H1 (cell line): Measurements from ENCODE around the gene CHD5. TPM values are rescaled to one million over a fixed set of nuclear protein-coding genes. Genes with fewer than 3 reads are reported as not detected.

Experiments
- CTCF ChIA-PET: fragments of 300-600 bp; sonication (Branson Sonifier 250); formaldehyde crosslinking; loops from one replicate; lab custom pipeline; 2021; ENCODE audit not compliant: partially characterized antibody; lab: Charles Lee
- POLR2A ChIA-PET: fragments of 300-600 bp; sonication (Branson Sonifier 250); formaldehyde crosslinking; loops from one replicate; lab custom pipeline; 2021; ENCODE audit warnings: inconsistent platforms; ENCODE audit not compliant: partially characterized antibody; lab: Charles Lee
- DNase-seq, 2 experiments: peaks; one replicate each; pipeline versions ENCODE4 v3.0.0 to v3.0.0-alpha.2; 2010 to 2022; ENCODE audit warnings: low spot score in 2 of 2, low read depth in 1 of 2, mixed read lengths in 1 of 2
- FAIRE-seq: peaks from 2 replicates; lab custom pipeline; 2011; peaks lifted over from hg19 to GRCh38; lab: Jason Lieb, UNC
- H2AFZ ChIP-seq: 2 replicates; pipeline ENCODE4 v1.8.1; 2012; ENCODE audit warnings: low read length, inconsistent platforms
- H2AK5ac ChIP-seq: 2 replicates; pipeline ENCODE4 v1.6.1; 2013; ENCODE audit warnings: low read depth, low read length
- H2BK120ac ChIP-seq: replicated peaks from 2 replicates; pipeline ENCODE3; 2013; ENCODE audit warnings: low read depth, low read length, inconsistent platforms
- H2BK12ac ChIP-seq: 2 replicates; pipeline ENCODE4 v1.6.1; 2013; ENCODE audit warnings: low read depth, low read length
- H2BK15ac ChIP-seq: 2 replicates; pipeline ENCODE4 v1.6.1; 2013; ENCODE audit warnings: low read length
- H2BK20ac ChIP-seq: 2 replicates; pipeline ENCODE4 v1.6.1; 2013; ENCODE audit warnings: low read length
- H2BK5ac ChIP-seq: 2 replicates; pipeline ENCODE4 v1.6.1; 2013; ENCODE audit warnings: low read depth, low read length
- H3K14ac ChIP-seq: 2 replicates; pipeline ENCODE4 v1.6.1; 2013; ENCODE audit warnings: inconsistent platforms; ENCODE audit not compliant: insufficient read length
- H3K18ac ChIP-seq: 2 replicates; pipeline ENCODE4 v1.6.1; 2013; ENCODE audit warnings: low read length; ENCODE audit errors: extremely low read depth
- H3K23ac ChIP-seq: 2 replicates; pipeline ENCODE4 v1.6.1; 2013; ENCODE audit warnings: inconsistent platforms; ENCODE audit not compliant: insufficient read length
- H3K23me2 ChIP-seq: 2 replicates; pipeline ENCODE4 v1.6.1; 2013; ENCODE audit warnings: low read depth, low read length
- H3K27ac ChIP-seq: 2 replicates; pipeline ENCODE4 v1.6.1; 2011; ENCODE audit warnings: low read depth, low read length, inconsistent platforms
- H3K27me3 ChIP-seq, 4 experiments: replicated peaks in 1 of 4; 1 replicate in 1 of 4; 2 replicates in 3 of 4; pipeline versions ENCODE4 v1.6.1 to v1.8.1; 2011 to 2013; ENCODE audit warnings: low read length in 3 of 4, mild to moderate bottlenecking in 3 of 4, inconsistent platforms in 2 of 4, mixed read lengths in 2 of 4, moderate library complexity in 1 of 4; ENCODE audit not compliant: control insufficient read depth in 3 of 4, insufficient read depth in 3 of 4; ENCODE audit errors: extremely low read depth in 1 of 4
- H3K36me3 ChIP-seq, 4 experiments: 2 replicates each; pipeline versions ENCODE4 v1.6.1 to v1.8.1; 2011 to 2013; ENCODE audit warnings: mild to moderate bottlenecking in 4 of 4, low read length in 3 of 4, moderate library complexity in 2 of 4, control low read depth in 1 of 4, inconsistent platforms in 1 of 4; ENCODE audit not compliant: insufficient read depth in 4 of 4, control insufficient read depth in 2 of 4
- H3K4ac ChIP-seq: replicated peaks from 2 replicates; pipeline ENCODE3; 2013; ENCODE audit warnings: low read length, low read depth, mixed read lengths, inconsistent platforms; ENCODE audit not compliant: insufficient read length
- H3K4me1 ChIP-seq, 4 experiments: replicated peaks in 1 of 4; 1 replicate in 1 of 4; 2 replicates in 3 of 4; pipeline versions ENCODE4 v1.6.1 to v1.8.1; 2011 to 2013; ENCODE audit warnings: low read length in 3 of 4, inconsistent platforms in 2 of 4, mixed read lengths in 1 of 4; ENCODE audit not compliant: insufficient read depth in 4 of 4, control insufficient read depth in 3 of 4
- H3K4me2 ChIP-seq, 2 experiments: 2 replicates each; pipeline versions ENCODE4 v1.6.1 to v1.8.1; 2011 to 2013; ENCODE audit warnings: low read depth in 2 of 2, low read length in 2 of 2, control low read depth in 1 of 2, inconsistent platforms in 1 of 2, mild to moderate bottlenecking in 1 of 2; ENCODE audit not compliant: insufficient read depth in 1 of 2
- H3K4me3 ChIP-seq, 4 experiments: fragments of 200-600, 300-600 bp in 1 of 4; sonication (generic), shearing (Covaris generic), sonication (Bioruptor Twin) in 1 of 4; 2 replicates each; pipeline versions ENCODE4 v1.5.1 to v1.8.1; 2011 to 2016; ENCODE audit warnings: low read length in 4 of 4, low read depth in 3 of 4, control low read depth in 2 of 4, inconsistent platforms in 2 of 4, mild to moderate bottlenecking in 2 of 4, mixed read lengths in 1 of 4, moderate library complexity in 1 of 4; ENCODE audit not compliant: insufficient read depth in 2 of 4; ENCODE audit errors: extremely low read depth in 1 of 4
- H3K56ac ChIP-seq: replicated peaks from 2 replicates; pipeline ENCODE3; 2013; ENCODE audit warnings: low read depth, mild to moderate bottlenecking, mixed read lengths, low read length, inconsistent platforms; ENCODE audit not compliant: insufficient read length
- H3K79me1 ChIP-seq: 2 replicates; pipeline ENCODE4 v1.6.1; 2013; ENCODE audit warnings: low read depth, low read length, control low read depth
- H3K79me2 ChIP-seq, 2 experiments: 2 replicates each; pipeline versions ENCODE4 v1.6.1 to v1.8.1; 2012 to 2013; ENCODE audit warnings: low read length in 2 of 2, mild to moderate bottlenecking in 2 of 2, inconsistent platforms in 1 of 2; ENCODE audit not compliant: insufficient read depth in 2 of 2, control insufficient read depth in 1 of 2
- H3K9ac ChIP-seq, 4 experiments: replicated peaks in 1 of 4; 1 replicate in 1 of 4; 2 replicates in 3 of 4; pipeline versions ENCODE4 v1.6.1 to v1.8.1; 2011 to 2013; ENCODE audit warnings: low read depth in 3 of 4, low read length in 3 of 4, control low read depth in 2 of 4, mild to moderate bottlenecking in 2 of 4, moderate library complexity in 2 of 4, inconsistent platforms in 1 of 4; ENCODE audit errors: extremely low read depth in 1 of 4
- H3K9me3 ChIP-seq, 2 experiments: 2 replicates each; pipeline versions ENCODE4 v1.6.1 to v1.8.1; 2012 to 2013; ENCODE audit warnings: mild to moderate bottlenecking in 2 of 2, moderate library complexity in 2 of 2, control low read depth in 1 of 2, inconsistent platforms in 1 of 2, low read depth in 1 of 2, low read length in 1 of 2, mixed read lengths in 1 of 2; ENCODE audit not compliant: insufficient read depth in 2 of 2
- H4K20me1 ChIP-seq, 2 experiments: replicated peaks in 1 of 2; 2 replicates each; pipeline versions ENCODE3 to v1.8.1; 2011 to 2013; ENCODE audit warnings: inconsistent platforms in 2 of 2, low read length in 2 of 2, mild to moderate bottlenecking in 1 of 2; ENCODE audit not compliant: insufficient read depth in 2 of 2, control insufficient read depth in 1 of 2
- H4K5ac ChIP-seq: 2 replicates; pipeline ENCODE4 v1.6.1; 2013; ENCODE audit warnings: low read length, low read depth, mixed read lengths, inconsistent platforms; ENCODE audit not compliant: insufficient read length
- H4K8ac ChIP-seq: 2 replicates; pipeline ENCODE4 v1.8.0; 2013; ENCODE audit warnings: mild to moderate bottlenecking, moderate library complexity, low read length, inconsistent platforms; ENCODE audit not compliant: insufficient read depth; ENCODE audit errors: extremely low read depth
- H4K91ac ChIP-seq: replicated peaks from 2 replicates; pipeline ENCODE3; 2013; ENCODE audit warnings: low read length, mixed read lengths, inconsistent platforms; ENCODE audit not compliant: insufficient read length
- EP300 ChIP-seq, 2 experiments: IDR thresholded peaks; 1 replicate in 1 of 2; 2 replicates in 1 of 2; pipeline ENCODE4 v1.6.1; 2011 to 2012; ENCODE audit warnings: low read depth in 2 of 2, low read length in 2 of 2, mild to moderate bottlenecking in 2 of 2, borderline replicate concordance in 1 of 2, inconsistent platforms in 1 of 2, moderate library complexity in 1 of 2
- POU5F1 ChIP-seq: IDR thresholded peaks from 2 replicates; pipeline ENCODE4 v1.6.1; 2011; ENCODE audit warnings: low read depth, mild to moderate bottlenecking, low read length, moderate library complexity
- SP1 ChIP-seq: IDR thresholded peaks from 2 replicates; pipeline ENCODE4 v1.6.1; 2011; ENCODE audit warnings: low read depth, low read length
- WGBS, 2 experiments: shearing (Covaris generic) in 1 of 2; methylation state at CpG; one replicate each; pipeline versions ENCODE4 v1.1.6 to v1.1.7; 2013 to 2015; ENCODE audit warnings: low lambda C conversion rate in 2 of 2, mixed read lengths in 2 of 2, inconsistent platforms in 1 of 2, low coverage in 1 of 2, missing lambda C conversion rate in 1 of 2; ENCODE audit not compliant: insufficient replicate concordance in 2 of 2, insufficient coverage in 1 of 2, insufficient read length in 1 of 2; ENCODE audit errors: extremely low coverage in 1 of 2, missing lambda C conversion rate in 1 of 2; 5-methylcytosine and 5-hydroxymethylcytosine counted together
- polyA plus RNA-seq, 7 experiments: library from polyadenylated mRNA; depleted of rRNA in 3 of 7; stranded (reverse) in 5 of 7; unstranded in 2 of 7; fragments of >200 nt in 5 of 7; fragments of 200-250 nt in 2 of 7; gene quantifications; 1 replicate in 5 of 7; 2 replicates in 1 of 7; 4 replicates in 1 of 7; pipeline versions ENCODE4 v1.2.1 to v1.2.3, GENCODE V29; 2011 to 2013; ENCODE audit warnings: missing spikeins in 2 of 7, mixed read lengths in 2 of 7
- total RNA-seq: library from RNA; stranded (reverse); fragmentation: NEBNext Ultra II Directional; extraction: Animal tissue kit (Norgen Biotek cat#: 25700); gene quantifications from 2 replicates; pipeline ENCODE4 v1.2.1, GENCODE V29; 2021

Gene CHD5
- total and polyA plus RNA-seq, 2 of the 8 experiments (the other 6 are each of a cell fraction or from before 2014, with no cell fraction given), result 0.42 to 1.8 TPM

DNA sequence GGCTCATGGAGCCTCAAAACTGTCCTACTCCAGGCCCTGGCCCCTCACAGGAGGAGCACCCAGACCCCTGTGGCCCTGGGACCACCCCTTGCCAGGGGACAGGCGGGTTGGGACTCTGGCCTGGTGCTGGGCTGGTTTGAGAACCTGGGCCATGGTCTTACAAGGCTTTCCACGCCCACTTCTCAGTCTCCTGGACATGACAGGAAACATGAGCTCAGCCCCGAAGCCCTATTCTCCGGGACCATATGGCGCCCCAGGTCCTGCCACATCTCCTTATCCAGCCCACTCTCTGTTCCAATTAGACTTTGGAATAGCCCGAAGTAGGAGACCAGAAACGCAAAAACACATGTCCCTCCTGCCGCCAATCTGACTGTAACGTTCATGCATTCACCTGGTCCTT is 86.5 kb downstream of the CHD5 start:
- no peak overlapping the region for H2BK15ac ChIP-seq
- H3K36me3 ChIP-seq, result no peaks in the 10 kb centered on the region
- no peak overlapping the region for H2AK5ac ChIP-seq
- H2BK5ac ChIP-seq, result no peak overlapping the region
- no peak overlapping the region for H3K4ac ChIP-seq
- H3K4me1 ChIP-seq, result no peaks in the 10 kb centered on the region; a peak in 1 of 7 replicates
- no peak overlapping the region for H3K18ac ChIP-seq
- no peaks in the 10 kb centered on the region for H3K79me2 ChIP-seq
- H3K4me2 ChIP-seq, result no peak overlapping the region
- H2BK120ac ChIP-seq, result no peak overlapping the region
- FAIRE-seq (no peak), DNase-seq (no peak)
- POLR2A ChIA-PET, result interaction anchor here (0.9 kb wide), 1 partner anchor 9 kb away, joined by 3 read pairs; no protein-coding TSS in a partner anchor
- no peak overlapping the region for H3K14ac ChIP-seq
- 92% methylated on average over 9 of the region's 9 CpGs; no CpG with 5 or more reads in 1 of the 2 experiments for WGBS, 2 experiments
- no peaks in the 10 kb centered on the region for H3K79me1 ChIP-seq
- H3K4me3 ChIP-seq, result no peak overlapping the region
- H2AFZ ChIP-seq, result no peak overlapping the region
- no peak overlapping the region for H4K91ac ChIP-seq
- H3K56ac ChIP-seq, result no peak overlapping the region
- no peak overlapping the region for H2BK20ac ChIP-seq
- H3K23ac ChIP-seq, result no peak overlapping the region
- H3K23me2 ChIP-seq, result no peaks in the 10 kb centered on the region; the same call in 1 of the 2 replicates
- H3K9ac ChIP-seq, result no peak overlapping the region
- TF ChIP-seq SP1 (no peak), POU5F1 (no peak), EP300 (IDR thresholded peaks at IDR 0.05; ENCODE audit: borderline replicate concordance in 1 of 2, low read depth in 2 of 2, low read length in 2 of 2) (no peak)
- CTCF ChIA-PET, result interaction anchor here (0.5 to 4.7 kb wide), 7 partner anchors 9 to 61 kb away, joined by 3 to 31 read pairs (median 5); no protein-coding TSS in a partner anchor
- no peak overlapping the region for H4K8ac ChIP-seq
- no peak overlapping the region for H3K27ac ChIP-seq
- peaks cover 0 to 1% of the 10 kb centered on the region in 2 experiments for H4K20me1 ChIP-seq
- no peak overlapping the region for H2BK12ac ChIP-seq
- H3K9me3 ChIP-seq, result no peaks in the 10 kb centered on the region
- H3K27me3 ChIP-seq, result no peaks in the 10 kb centered on the region
- H4K5ac ChIP-seq, result no peak overlapping the region
